Liver (tissue), 9 donors: Measurements from ENCODE around the gene RAD51B. TPM values are rescaled to one million over a fixed set of nuclear protein-coding genes. Genes with fewer than 3 reads are reported as not detected.

Experiments used
- DNase-seq: peaks from one replicate; pipeline ENCODE4 v3.0.0-alpha.2; 2017; ENCODE audit warnings: low spot score
- H3K27ac ChIP-seq, 2 donors: one replicate each; pipeline ENCODE4 v1.7.0; 2013; ENCODE audit warnings: inconsistent platforms in 2 of 2, low read length in 2 of 2, control low read depth in 1 of 2, low read depth in 1 of 2, mild to moderate bottlenecking in 1 of 2
- H3K27me3 ChIP-seq, 4 donors: one replicate each; pipeline versions ENCODE4 v1.6.1 to v1.7.0; 2013; ENCODE audit warnings: low read length in 3 of 4, inconsistent platforms in 1 of 4, mild to moderate bottlenecking in 1 of 4, moderate library complexity in 1 of 4; ENCODE audit not compliant: control insufficient read depth in 4 of 4, insufficient read depth in 4 of 4
- H3K36me3 ChIP-seq, 4 donors: one replicate each; pipeline versions ENCODE4 v1.6.1 to v1.7.0; 2013; ENCODE audit warnings: low read length in 3 of 4, mild to moderate bottlenecking in 3 of 4, low read depth in 1 of 4, moderate library complexity in 1 of 4; ENCODE audit not compliant: control insufficient read depth in 4 of 4, insufficient read depth in 3 of 4
- H3K4me1 ChIP-seq, 4 donors: one replicate each; pipeline versions ENCODE4 v1.6.1 to v1.7.0; 2013; ENCODE audit warnings: low read length in 3 of 4, mild to moderate bottlenecking in 3 of 4, moderate library complexity in 1 of 4; ENCODE audit not compliant: control insufficient read depth in 4 of 4, insufficient read depth in 4 of 4
- H3K4me3 ChIP-seq, 3 donors: one replicate each; pipeline versions ENCODE4 v1.6.1 to v1.7.0; 2013; ENCODE audit warnings: low read length in 3 of 3, control low read depth in 1 of 3, low read depth in 1 of 3, mild to moderate bottlenecking in 1 of 3
- H3K9ac ChIP-seq, 2 donors: one replicate each; pipeline ENCODE4 v1.7.0; 2013; ENCODE audit warnings: low read length in 2 of 2, mild to moderate bottlenecking in 2 of 2, moderate library complexity in 2 of 2, control low read depth in 1 of 2, low read depth in 1 of 2
- H3K9me3 ChIP-seq, 4 donors: one replicate each; pipeline versions ENCODE4 v1.6.1 to v1.7.0; 2013; ENCODE audit warnings: low read length in 3 of 4; ENCODE audit not compliant: control insufficient read depth in 4 of 4
- EGR1 ChIP-seq, 2 donors: IDR thresholded peaks; 2 replicates each; pipeline ENCODE4 v1.6.1; 2016 to 2018; ENCODE audit warnings: antibody characterized with exemption in 2 of 2, low read depth in 2 of 2
- FOXA1 ChIP-seq: IDR thresholded peaks from 2 replicates; pipeline ENCODE4 v1.6.1; 2016; ENCODE audit warnings: antibody characterized with exemption
- FOXA2 ChIP-seq: IDR thresholded peaks from 2 replicates; pipeline ENCODE4 v1.6.1; 2016; ENCODE audit warnings: antibody characterized with exemption
- GABPA ChIP-seq, 2 donors: IDR thresholded peaks in 1 of 2; conservative IDR thresholded peaks in 1 of 2; 2 replicates each; pipeline ENCODE4 v1.6.1; 2016; ENCODE audit warnings: antibody characterized with exemption in 2 of 2, mild to moderate bottlenecking in 1 of 2, moderate library complexity in 1 of 2
- HNF4A ChIP-seq, 2 donors: conservative IDR thresholded peaks; 2 replicates each; pipeline ENCODE4 v1.6.1; 2016; ENCODE audit warnings: antibody characterized with exemption in 2 of 2, mild to moderate bottlenecking in 2 of 2
- HNF4G ChIP-seq: IDR thresholded peaks from 2 replicates; pipeline ENCODE4 v1.6.1; 2016; ENCODE audit warnings: antibody characterized with exemption
- JUND ChIP-seq, 2 donors: IDR thresholded peaks; 2 replicates each; pipeline ENCODE4 v1.6.1; 2016; ENCODE audit warnings: antibody characterized with exemption in 2 of 2
- NR2F2 ChIP-seq: IDR thresholded peaks from 2 replicates; pipeline ENCODE4 v1.6.1; 2016; ENCODE audit warnings: antibody characterized with exemption
- RAD21 ChIP-seq, 2 donors: IDR thresholded peaks; 2 replicates each; pipeline ENCODE4 v1.6.1; 2016; ENCODE audit warnings: antibody characterized with exemption in 2 of 2, mild to moderate bottlenecking in 2 of 2
- RXRA ChIP-seq, 2 donors: IDR thresholded peaks; 2 replicates each; pipeline ENCODE4 v1.6.1; 2017 to 2018; ENCODE audit warnings: antibody characterized with exemption in 2 of 2, mild to moderate bottlenecking in 1 of 2
- SP1 ChIP-seq: IDR thresholded peaks from 2 replicates; pipeline ENCODE4 v1.6.1; 2018; ENCODE audit warnings: antibody characterized with exemption, mild to moderate bottlenecking
- TAF1 ChIP-seq: conservative IDR thresholded peaks from 2 replicates; pipeline ENCODE4 v1.6.1; 2016; ENCODE audit warnings: antibody characterized with exemption, mild to moderate bottlenecking
- ZBTB33 ChIP-seq: IDR thresholded peaks from 2 replicates; pipeline ENCODE4 v1.6.1; 2016; ENCODE audit warnings: antibody characterized with exemption
- WGBS: extraction: QIAGEN DNeasy Blood & Tissue Kit; methylation state at CpG from one replicate; pipeline ENCODE4 v1.1.7; 2013; 5-methylcytosine and 5-hydroxymethylcytosine counted together
- polyA plus RNA-seq, 2 donors: library from polyadenylated mRNA; stranded (reverse) in 1 of 2; unstranded in 1 of 2; fragments of 200-250 nt in 1 of 2; fragments of >200 nt in 1 of 2; fragmentation: Nextera tagmentation in 1 of 2; extraction: Ambion mirVana in 1 of 2; gene quantifications; one replicate each; pipeline versions ENCODE4 v1.2.1 to v1.2.3, GENCODE V29; 2013 to 2015
- total RNA-seq, 2 donors: library from RNA; depleted of rRNA; stranded (reverse); fragments of >200 nt; gene quantifications; one replicate each; pipeline ENCODE4 v1.2.3, GENCODE V29; 2014
- TF ChIP-seq, protein P1 (sequence below): fragments of 150-350 bp; IDR thresholded peaks from 2 replicates; pipeline ENCODE4 v1.5.1; 2017; ENCODE audit warnings: improper control_type of control experiment, low read depth, low read length; ENCODE audit not compliant: missing input control
- TF ChIP-seq, protein P2 (sequence below): IDR thresholded peaks from 2 replicates; pipeline ENCODE4 v1.6.1; 2016; ENCODE audit warnings: antibody characterized with exemption
- donor health status: healthy.
- donor health status: healthy.
- donor health status: healthy.
- donor health status: healthy.
- donor health status: healthy.

Gene RAD51B
- total and polyA plus RNA-seq, 4 donors = 0.81 to 12.9 (median 2.4) TPM

GRCh38 chr14:68638141-68638999 is 818.8 kb downstream of the RAD51B start:
- WGBS = 75% methylated on average over 12 of the region's 12 CpGs
- DNase-seq = peak; percentile 41
- peak overlapping the region; percentile 23 to 40 for H3K27ac ChIP-seq
- no peak overlapping the region for H3K9ac ChIP-seq
- no peaks in the 10 kb centered on the region for H3K27me3 ChIP-seq
- peak overlapping the region in 1 of 3 donors; percentile 12 for H3K4me3 ChIP-seq
- H3K4me1 ChIP-seq = peaks cover 10 to 14% (median 10%) of the 10 kb centered on the region in 4 donors
- H3K36me3 ChIP-seq = no peaks in the 10 kb centered on the region
- TF ChIP-seq NR2F2 (peak; percentile 54), HNF4G (peak; percentile 28), RXRA (IDR thresholded peaks at IDR 0.05) (peak; percentile 38 to 63), JUND (IDR thresholded peaks at IDR 0.05) (peak in 1 of 2 donors; percentile 25), TAF1 (no peak), FOXA1 (peak; percentile 37), GABPA (IDR thresholded peaks at IDR 0.05 in 1 of 2, conservative IDR thresholded peaks at IDR 0.05 in 1 of 2) (no peak), FOXA2 (peak; percentile 64), RAD21 (IDR thresholded peaks at IDR 0.05) (peak; percentile 27 to 51), HNF4A (conservative IDR thresholded peaks at IDR 0.05) (peak; percentile 60 to 72), SP1 (peak; percentile 36)
- TF ChIP-seq, protein P1, sequence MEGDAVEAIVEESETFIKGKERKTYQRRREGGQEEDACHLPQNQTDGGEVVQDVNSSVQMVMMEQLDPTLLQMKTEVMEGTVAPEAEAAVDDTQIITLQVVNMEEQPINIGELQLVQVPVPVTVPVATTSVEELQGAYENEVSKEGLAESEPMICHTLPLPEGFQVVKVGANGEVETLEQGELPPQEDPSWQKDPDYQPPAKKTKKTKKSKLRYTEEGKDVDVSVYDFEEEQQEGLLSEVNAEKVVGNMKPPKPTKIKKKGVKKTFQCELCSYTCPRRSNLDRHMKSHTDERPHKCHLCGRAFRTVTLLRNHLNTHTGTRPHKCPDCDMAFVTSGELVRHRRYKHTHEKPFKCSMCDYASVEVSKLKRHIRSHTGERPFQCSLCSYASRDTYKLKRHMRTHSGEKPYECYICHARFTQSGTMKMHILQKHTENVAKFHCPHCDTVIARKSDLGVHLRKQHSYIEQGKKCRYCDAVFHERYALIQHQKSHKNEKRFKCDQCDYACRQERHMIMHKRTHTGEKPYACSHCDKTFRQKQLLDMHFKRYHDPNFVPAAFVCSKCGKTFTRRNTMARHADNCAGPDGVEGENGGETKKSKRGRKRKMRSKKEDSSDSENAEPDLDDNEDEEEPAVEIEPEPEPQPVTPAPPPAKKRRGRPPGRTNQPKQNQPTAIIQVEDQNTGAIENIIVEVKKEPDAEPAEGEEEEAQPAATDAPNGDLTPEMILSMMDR = no peak
- H3K9me3 ChIP-seq = peaks cover 0 to 8% (median 1%) of the 10 kb centered on the region in 4 donors

GRCh38 chr14:68639000-68639757 is 819.6 kb downstream of the RAD51B start:
- Histone ChIP-seq H3K36me3 (no peaks in the 10 kb centered on the region), H3K9me3 (peaks cover 0 to 8% (median 1%) of the 10 kb centered on the region in 4 donors), H3K27me3 (no peaks in the 10 kb centered on the region), H3K4me1 (peaks cover 10 to 14% (median 10%) of the 10 kb centered on the region in 4 donors), H3K9ac (no peak overlapping the region), H3K27ac (peak overlapping the region; percentile 7 to 40), H3K4me3 (no peak overlapping the region)
- peak; percentile 33 for DNase-seq
- no peak for TF ChIP-seq EGR1 (IDR thresholded peaks at IDR 0.05; ENCODE audit: low read depth in 2 of 2)
- no peak for TF ChIP-seq ZBTB33
- TF ChIP-seq RAD21 (IDR thresholded peaks at IDR 0.05) = no peak
- TF ChIP-seq, protein P2, sequence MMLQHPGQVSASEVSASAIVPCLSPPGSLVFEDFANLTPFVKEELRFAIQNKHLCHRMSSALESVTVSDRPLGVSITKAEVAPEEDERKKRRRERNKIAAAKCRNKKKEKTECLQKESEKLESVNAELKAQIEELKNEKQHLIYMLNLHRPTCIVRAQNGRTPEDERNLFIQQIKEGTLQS = no peak
- TF ChIP-seq HNF4G = no peak
- no peak for TF ChIP-seq FOXA1
- no peak for TF ChIP-seq JUND (IDR thresholded peaks at IDR 0.05)
- no peak for TF ChIP-seq HNF4A (conservative IDR thresholded peaks at IDR 0.05)
- TF ChIP-seq RXRA (IDR thresholded peaks at IDR 0.05) = no peak
- TF ChIP-seq, protein P1 = no peak
- no peak for TF ChIP-seq SP1
- no peak for TF ChIP-seq TAF1
- no peak for TF ChIP-seq FOXA2
- WGBS = 70% methylated on average over 6 of the region's 6 CpGs
